C4-2B (cell line): ENCODE measurements around the gene INPP5D.
"Not testable (repeated sequence)": the region's sequence is repeated elsewhere in the genome, so short reads cannot be mapped to it uniquely, and the experiment has no call there.

ENCODE experiments used
- H3K27ac ChIP-seq: fragments of 450-650 bp; 2 replicates; pipeline ENCODE4 v1.5.1; 2017
- ZFX ChIP-seq: fragments of 450-650 bp; IDR thresholded peaks from 2 replicates; pipeline ENCODE4 v1.6.1; 2017
- TF ChIP-seq, protein P1 (sequence below): fragments of 450-650 bp; conservative IDR thresholded peaks from 2 replicates; pipeline ENCODE4 v1.5.1; 2017; ENCODE audit warnings: mild to moderate bottlenecking

Gene INPP5D

DNA sequence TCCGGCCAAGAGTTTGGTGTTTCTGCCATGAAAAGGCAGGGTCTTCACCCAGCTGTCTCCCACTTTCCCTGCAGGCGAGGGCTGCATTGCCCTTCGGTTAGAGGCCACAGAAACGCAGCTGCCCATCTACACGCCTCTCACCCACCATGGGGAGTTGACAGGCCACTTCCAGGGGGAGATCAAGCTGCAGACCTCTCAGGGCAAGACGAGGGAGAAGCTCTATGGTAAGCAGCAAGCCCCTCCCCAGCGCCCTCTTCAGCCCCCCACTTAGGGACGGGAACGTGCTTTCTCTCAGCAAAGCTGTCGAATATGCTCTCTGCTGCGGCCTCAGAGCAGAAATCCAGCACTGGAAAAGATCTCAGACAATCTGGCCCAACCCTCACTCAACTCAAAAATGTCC is 133.6 kb downstream of the INPP5D start:
- TF ChIP-seq ZFX, result no peak
- TF ChIP-seq, protein P1, sequence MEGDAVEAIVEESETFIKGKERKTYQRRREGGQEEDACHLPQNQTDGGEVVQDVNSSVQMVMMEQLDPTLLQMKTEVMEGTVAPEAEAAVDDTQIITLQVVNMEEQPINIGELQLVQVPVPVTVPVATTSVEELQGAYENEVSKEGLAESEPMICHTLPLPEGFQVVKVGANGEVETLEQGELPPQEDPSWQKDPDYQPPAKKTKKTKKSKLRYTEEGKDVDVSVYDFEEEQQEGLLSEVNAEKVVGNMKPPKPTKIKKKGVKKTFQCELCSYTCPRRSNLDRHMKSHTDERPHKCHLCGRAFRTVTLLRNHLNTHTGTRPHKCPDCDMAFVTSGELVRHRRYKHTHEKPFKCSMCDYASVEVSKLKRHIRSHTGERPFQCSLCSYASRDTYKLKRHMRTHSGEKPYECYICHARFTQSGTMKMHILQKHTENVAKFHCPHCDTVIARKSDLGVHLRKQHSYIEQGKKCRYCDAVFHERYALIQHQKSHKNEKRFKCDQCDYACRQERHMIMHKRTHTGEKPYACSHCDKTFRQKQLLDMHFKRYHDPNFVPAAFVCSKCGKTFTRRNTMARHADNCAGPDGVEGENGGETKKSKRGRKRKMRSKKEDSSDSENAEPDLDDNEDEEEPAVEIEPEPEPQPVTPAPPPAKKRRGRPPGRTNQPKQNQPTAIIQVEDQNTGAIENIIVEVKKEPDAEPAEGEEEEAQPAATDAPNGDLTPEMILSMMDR, result no peak
- H3K27ac ChIP-seq, result no peak overlapping the region

DNA sequence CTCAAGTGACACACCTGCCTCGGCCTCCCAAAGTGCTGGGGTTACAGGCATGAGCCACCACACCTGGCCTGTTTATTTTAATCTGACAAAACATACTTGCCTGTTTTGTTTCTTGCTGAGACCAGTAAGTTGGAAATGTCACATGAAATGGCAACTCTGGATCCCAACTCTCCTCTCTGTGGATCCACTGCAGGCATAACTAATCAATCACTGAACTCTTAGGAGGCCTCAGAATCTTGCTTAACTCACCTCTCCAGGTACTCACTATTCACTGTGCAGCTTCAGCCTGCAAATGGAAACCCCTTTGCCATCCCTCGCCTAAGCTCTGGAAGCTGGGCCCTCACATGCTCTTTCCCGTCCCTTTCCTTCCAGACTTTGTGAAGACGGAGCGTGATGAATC is 134.9 kb downstream of the INPP5D start:
- H3K27ac ChIP-seq, result no peak overlapping the region
- TF ChIP-seq, protein P1, result no peak
- TF ChIP-seq ZFX, result no peak

DNA sequence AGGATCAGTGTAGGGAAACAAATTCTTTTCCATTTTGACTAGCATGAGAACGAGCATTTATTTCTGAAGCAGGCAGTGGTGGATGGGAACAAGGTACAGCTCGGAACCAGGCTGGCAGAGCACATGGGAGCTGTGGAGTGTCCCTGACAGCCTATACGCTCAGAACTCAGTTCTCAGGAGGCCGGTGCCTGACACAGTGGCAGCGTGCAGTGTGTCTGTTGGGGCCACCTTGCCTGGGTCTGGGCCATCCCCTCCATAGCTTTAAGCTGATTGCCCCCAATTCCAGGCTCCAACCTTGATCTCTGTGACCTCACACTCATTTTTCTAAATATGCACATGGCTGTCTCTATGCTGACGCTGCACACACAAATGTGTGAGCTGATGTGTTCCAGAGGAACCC is 136.9 kb downstream of the INPP5D start:
- H3K27ac ChIP-seq, result no peak overlapping the region
- TF ChIP-seq, protein P1, result no peak
- TF ChIP-seq ZFX, result no peak

DNA sequence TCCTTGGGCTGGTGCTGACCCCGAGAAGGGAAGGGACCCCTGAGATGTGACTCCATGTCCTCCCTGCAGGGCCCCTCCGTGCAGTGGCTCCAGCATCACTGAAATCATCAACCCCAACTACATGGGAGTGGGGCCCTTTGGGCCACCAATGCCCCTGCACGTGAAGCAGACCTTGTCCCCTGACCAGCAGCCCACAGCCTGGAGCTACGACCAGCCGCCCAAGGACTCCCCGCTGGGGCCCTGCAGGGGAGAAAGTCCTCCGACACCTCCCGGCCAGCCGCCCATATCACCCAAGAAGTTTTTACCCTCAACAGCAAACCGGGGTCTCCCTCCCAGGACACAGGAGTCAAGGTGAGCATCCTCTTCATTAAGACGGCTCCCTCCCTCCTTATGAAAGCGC is 137.9 kb downstream of the INPP5D start:
- H3K27ac ChIP-seq, result no peak overlapping the region
- no peak for TF ChIP-seq ZFX
- TF ChIP-seq, protein P1, result no peak

DNA sequence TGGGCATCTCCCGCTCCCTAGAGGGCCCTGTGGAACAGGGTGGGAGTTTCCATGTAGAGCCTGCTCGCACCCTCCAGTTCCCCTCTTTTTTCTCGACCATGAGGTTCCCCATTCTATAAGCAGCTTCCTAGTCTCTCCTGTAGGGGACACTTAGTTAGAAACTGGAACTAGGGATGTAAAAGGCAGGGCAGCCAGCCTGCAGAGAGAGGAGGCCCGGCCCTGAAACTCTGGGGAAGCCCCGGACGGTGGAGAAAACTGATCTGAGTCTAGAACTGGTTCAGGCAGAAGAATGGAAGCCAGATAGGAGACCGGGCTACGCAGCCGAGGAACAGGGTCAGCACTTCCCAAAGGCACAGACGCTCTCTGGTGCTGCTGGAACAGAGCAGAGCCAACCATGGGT is 139.7 kb downstream of the INPP5D start:
- TF ChIP-seq, protein P1, result no peak
- TF ChIP-seq ZFX, result no peak
- H3K27ac ChIP-seq, result no peak overlapping the region

DNA sequence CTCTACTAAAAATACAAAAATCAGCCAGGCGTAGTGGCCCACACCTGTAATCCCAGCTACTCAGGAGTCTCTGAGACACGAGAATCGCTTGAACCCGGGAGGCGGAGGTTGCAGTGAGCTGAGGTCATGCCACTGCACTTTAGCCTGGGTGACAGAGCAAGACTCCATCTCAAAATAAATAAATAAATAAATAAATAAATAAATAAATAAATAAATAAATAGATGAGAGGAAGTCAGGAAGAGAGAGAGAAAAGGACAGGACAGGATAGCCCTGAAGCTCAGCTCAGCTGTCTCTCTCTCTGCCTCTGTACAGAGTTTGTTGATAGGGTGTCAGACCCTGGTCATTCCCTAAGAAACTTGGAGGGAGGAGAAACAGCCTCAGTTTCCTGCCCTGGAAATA is 140.6 kb downstream of the INPP5D start:
- not testable (repeated sequence) for H3K27ac ChIP-seq

DNA sequence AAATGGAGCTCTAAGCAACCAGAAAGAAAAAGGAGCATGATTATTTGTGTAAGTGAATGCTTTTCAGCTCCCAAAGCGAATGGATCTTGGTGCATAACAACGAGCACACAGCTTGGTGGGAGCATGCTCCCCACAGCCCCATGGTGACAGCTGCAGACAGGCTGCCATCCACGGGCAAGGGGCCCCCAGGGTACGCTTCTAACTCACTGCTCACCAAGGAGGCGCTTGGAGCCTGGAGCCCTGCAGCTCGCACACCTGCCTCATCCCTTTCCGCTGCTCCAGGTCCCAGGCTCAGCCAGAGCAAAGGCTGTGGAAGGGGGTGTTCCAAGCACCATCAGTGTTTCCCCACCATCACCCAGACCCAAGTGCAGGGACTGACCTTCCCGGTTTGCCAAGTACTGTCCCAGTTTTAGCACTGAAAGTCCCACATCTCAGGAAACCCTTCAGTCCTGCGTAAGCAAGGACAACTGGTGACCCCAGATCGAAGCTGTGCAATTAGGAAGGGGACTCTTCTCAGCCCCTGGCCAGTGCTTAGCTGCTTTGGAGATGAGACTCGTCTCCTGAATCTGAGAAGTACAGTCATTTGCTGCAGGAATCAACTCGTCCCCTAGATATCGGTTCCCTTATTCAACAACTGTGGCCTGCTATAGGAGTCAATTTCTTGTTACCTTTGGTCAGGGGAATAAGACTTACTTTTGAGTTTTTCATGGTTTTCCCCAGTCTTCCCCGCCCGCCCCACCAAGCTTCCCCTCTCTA is 141.3 kb downstream of the INPP5D start:
- H3K27ac ChIP-seq, result no peak overlapping the region
- no peak for TF ChIP-seq ZFX
- TF ChIP-seq, protein P1, result no peak

DNA sequence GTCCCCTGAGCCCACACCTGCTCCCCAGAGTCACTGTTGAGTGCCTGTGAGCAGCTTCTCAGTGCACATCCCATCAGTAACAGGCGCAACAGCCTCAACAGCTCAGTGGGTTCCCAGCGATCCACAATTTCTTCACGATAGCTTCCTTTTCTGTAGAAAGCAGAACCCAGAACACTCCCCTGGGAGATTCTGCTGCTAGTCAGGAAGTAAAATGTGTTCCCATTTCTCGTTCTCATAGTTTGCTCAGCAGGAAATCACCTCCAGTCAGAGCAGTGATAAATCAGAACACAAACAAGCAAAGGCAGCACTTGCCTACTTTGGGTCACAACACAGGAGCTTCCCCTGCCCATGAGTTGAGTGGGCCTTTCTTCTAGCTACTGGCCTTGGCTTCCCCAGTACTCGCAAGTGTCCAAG is 142.4 kb downstream of the INPP5D start:
- no peak for TF ChIP-seq ZFX
- TF ChIP-seq, protein P1, result no peak
- H3K27ac ChIP-seq, result no peak overlapping the region
